Endothelial cell of umbilical vein (primary cell): ENCODE results near the gene CFHR2. TPM values are rescaled to one million over a fixed set of nuclear protein-coding genes. Genes with fewer than 3 reads are reported as not detected.

Experiments used
- BruUV-seq: library from RNA; stranded (reverse); fragments of 400-500 nt; replicated peaks from 2 replicates; lab custom pipeline; 2021; lab: Mats Ljungman, UMichigan
- CTCF ChIA-PET: fragments of 300-600, 350-600 bp; sonication (Branson Sonifier 250); formaldehyde crosslinking; loops from one replicate; lab custom pipeline; 2021; ENCODE audit warnings: antibody characterized with exemption, inconsistent platforms; lab: Charles Lee
- POLR2A ChIA-PET: fragments of 300-600, 350-600 bp; sonication (Branson Sonifier 250); formaldehyde crosslinking; loops from one replicate; lab custom pipeline; 2021; ENCODE audit warnings: antibody characterized with exemption, inconsistent platforms; lab: Charles Lee
- DNase-seq: peaks from one replicate; pipeline ENCODE4 v3.0.0-alpha.2; 2011; ENCODE audit warnings: low read depth, low spot score
- FAIRE-seq: peaks from 2 replicates; lab custom pipeline; 2011; peaks lifted over from hg19 to GRCh38; lab: Jason Lieb, UNC
- H2AFZ ChIP-seq: 2 replicates; pipeline ENCODE4 v1.6.0; 2012; ENCODE audit warnings: low read depth, low read length, control low read depth, inconsistent platforms
- H3K27ac ChIP-seq: 2 replicates; pipeline ENCODE4 v1.5.1; 2011; ENCODE audit warnings: low read depth, mild to moderate bottlenecking, control low read depth, low read length, moderate library complexity; ENCODE audit not compliant: insufficient read depth
- H3K27me3 ChIP-seq, 2 experiments: 2 replicates each; pipeline versions ENCODE4 v1.6.0 to v1.6.1; 2011; ENCODE audit warnings: low read length in 2 of 2, mixed read lengths in 1 of 2; ENCODE audit not compliant: control insufficient read depth in 2 of 2, insufficient read depth in 2 of 2
- H3K36me3 ChIP-seq, 2 experiments: 2 replicates in 1 of 2; 3 replicates in 1 of 2; pipeline ENCODE4 v1.5.1; 2011; ENCODE audit warnings: low read length in 2 of 2, mild to moderate bottlenecking in 1 of 2, moderate library complexity in 1 of 2; ENCODE audit not compliant: control insufficient read depth in 2 of 2, insufficient read depth in 2 of 2; ENCODE audit errors: extremely low read depth in 1 of 2
- H3K4me1 ChIP-seq: 3 replicates; pipeline ENCODE4 v1.5.1; 2011; ENCODE audit warnings: mild to moderate bottlenecking, low read length; ENCODE audit not compliant: control insufficient read depth, insufficient read depth; ENCODE audit errors: extremely low read depth
- H3K4me2 ChIP-seq: 2 replicates; pipeline ENCODE4 v1.6.1; 2011; ENCODE audit warnings: low read length, control low read depth, mixed read lengths; ENCODE audit not compliant: insufficient read depth
- H3K4me3 ChIP-seq, 3 experiments: fragments of 200-600 bp in 1 of 3; sonication (generic), shearing (Covaris generic) in 1 of 3; replicated peaks in 1 of 3; 2 replicates each; pipeline ENCODE4 v1.5.1; 2011 to 2016; ENCODE audit warnings: control low read depth in 3 of 3, low read length in 3 of 3, mild to moderate bottlenecking in 2 of 3, inconsistent platforms in 1 of 3, low read depth in 1 of 3, moderate library complexity in 1 of 3; ENCODE audit not compliant: insufficient read depth in 1 of 3
- H3K79me2 ChIP-seq: 2 replicates; pipeline ENCODE4 v1.6.0; 2012; ENCODE audit warnings: low read length, inconsistent platforms; ENCODE audit not compliant: control insufficient read depth, insufficient read depth
- H3K9ac ChIP-seq: replicated peaks from 2 replicates; pipeline ENCODE3; 2011; ENCODE audit warnings: low read length, control low read depth; ENCODE audit not compliant: insufficient read depth; ENCODE audit errors: extremely low read depth
- H3K9me1 ChIP-seq: replicated peaks from 3 replicates; pipeline ENCODE4 v1.6.0; 2011; ENCODE audit warnings: mild to moderate bottlenecking, low read length; ENCODE audit not compliant: control insufficient read depth, insufficient read depth; ENCODE audit errors: extremely low read depth
- H3K9me3 ChIP-seq: replicated peaks from 2 replicates; pipeline ENCODE4 v1.5.1; 2012; ENCODE audit warnings: low read length, inconsistent platforms; ENCODE audit not compliant: control insufficient read depth, insufficient read depth
- H4K20me1 ChIP-seq: replicated peaks from 2 replicates; pipeline ENCODE3; 2011; ENCODE audit warnings: mild to moderate bottlenecking, low read length; ENCODE audit not compliant: control insufficient read depth, insufficient read depth; ENCODE audit errors: extremely low read depth
- EZH2 ChIP-seq: IDR thresholded peaks from 2 replicates; pipeline ENCODE4 v1.6.1; 2012; ENCODE audit warnings: borderline replicate concordance, low read depth, mild to moderate bottlenecking, moderate library complexity, low read length, inconsistent platforms; ENCODE audit not compliant: severe bottlenecking
- FOS ChIP-seq: IDR thresholded peaks from 2 replicates; pipeline ENCODE4 v1.6.1; 2011; ENCODE audit warnings: mild to moderate bottlenecking, low read length, moderate library complexity, borderline replicate concordance; ENCODE audit not compliant: insufficient read depth
- GATA2 ChIP-seq: IDR thresholded peaks from 2 replicates; pipeline ENCODE4 v1.7.0; 2011; ENCODE audit warnings: low read depth, mild to moderate bottlenecking, moderate library complexity, mixed read lengths, low read length; ENCODE audit not compliant: insufficient read length, insufficient read depth
- JUN ChIP-seq: IDR thresholded peaks from 2 replicates; pipeline ENCODE4 v1.6.1; 2011; ENCODE audit warnings: borderline replicate concordance, low read depth; ENCODE audit not compliant: insufficient read length, insufficient read depth
- MYC ChIP-seq: IDR thresholded peaks from one replicate; pipeline ENCODE4 v1.6.1; 2011; ENCODE audit warnings: mild to moderate bottlenecking, low read depth, low read length
- POLR2A ChIP-seq: IDR thresholded peaks from 2 replicates; pipeline ENCODE4 v1.6.1; 2012; ENCODE audit warnings: low read depth, mild to moderate bottlenecking, control low read depth, low read length
- POLR2AphosphoS5 ChIP-seq: IDR thresholded peaks from 2 replicates; pipeline ENCODE4 v1.6.1; 2012; ENCODE audit warnings: low read depth, mild to moderate bottlenecking, control low read depth, low read length, moderate library complexity; ENCODE audit not compliant: insufficient read depth
- dilution Hi-C: fragments of 300-500 bp; cut with MboI; formaldehyde crosslinking; loops from one replicate; pipeline ENCODE4 v1.15.0; 2019; ENCODE audit warnings: low sequenced_read_pairs; ENCODE audit not compliant: extremely low pct_ligation_motif_present
- intact Hi-C: fragments of 100-400 bp; cut with micrococcal nuclease; formaldehyde crosslinking; loops from one replicate; pipeline ENCODE4 v1.10.0; 2022
- polyA plus RNA-seq, 4 experiments: library from polyadenylated mRNA; depleted of rRNA in 3 of 4; stranded (reverse) in 3 of 4; unstranded in 1 of 4; fragments of >200 nt; gene quantifications; 2 replicates each; pipeline versions ENCODE4 v1.2.1 to v1.2.3, GENCODE V29; 2011 to 2012; ENCODE audit warnings: missing spikeins in 1 of 4
- total RNA-seq: library from RNA; stranded (reverse); gene quantifications from 2 replicates; pipeline ENCODE4 v1.2.3, GENCODE V29; 2021
- TF ChIP-seq, protein P1 (sequence below): IDR thresholded peaks from 2 replicates; pipeline ENCODE4 v1.6.1; 2011; ENCODE audit not compliant: insufficient read depth, insufficient read length
- TF ChIP-seq, protein P2 (sequence below), 2 donors: IDR thresholded peaks; 1 replicate in 1 of 2; 2 replicates in 1 of 2; pipeline ENCODE4 v1.5.1; 2011; ENCODE audit warnings: low read length in 2 of 2, mild to moderate bottlenecking in 2 of 2, moderate library complexity in 2 of 2, control low read depth in 1 of 2, inconsistent platforms in 1 of 2, low read depth in 1 of 2; ENCODE audit not compliant: insufficient read depth in 1 of 2; ENCODE audit errors: extremely low read depth in 1 of 2

The CFHR2 gene
- total and polyA plus RNA-seq, 2 donors (not counting 3 experiments of a cell fraction or from before 2014, with no cell fraction given), result not detected

DNA sequence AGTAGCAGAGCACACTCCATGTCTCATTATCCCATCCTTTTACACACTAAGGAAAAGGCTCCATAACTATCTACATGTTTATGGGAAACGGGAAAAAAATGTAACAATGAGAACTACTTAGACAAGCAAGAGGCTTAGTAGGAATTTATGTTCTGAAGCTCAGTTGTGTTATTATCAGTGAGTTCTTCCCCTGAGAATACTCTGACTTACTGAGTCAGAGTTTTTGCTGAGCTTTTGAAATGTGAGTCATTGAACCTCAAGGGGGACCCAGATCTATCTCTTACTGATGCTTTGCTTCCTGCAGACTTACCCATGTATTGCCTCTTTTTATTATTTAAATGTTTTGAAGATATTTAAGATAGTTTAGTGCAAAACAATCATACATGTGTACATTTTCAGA lies 53.9 kb downstream of the CFHR2 start:
- H3K9me1 ChIP-seq, result no peaks in the 10 kb centered on the region
- FAIRE-seq (no peak), DNase-seq (no peak)
- H2AFZ ChIP-seq, result no peak overlapping the region
- H3K4me3 ChIP-seq, result no peak overlapping the region
- no peak overlapping the region for H3K27ac ChIP-seq
- H3K36me3 ChIP-seq, result no peaks in the 10 kb centered on the region
- POLR2A ChIA-PET, result no interaction called here
- H3K9ac ChIP-seq, result no peak overlapping the region
- no peak overlapping the region for H3K4me2 ChIP-seq
- dilution Hi-C loops (no loop called here), intact Hi-C loops (no loop called here)
- H4K20me1 ChIP-seq, result no peaks in the 10 kb centered on the region
- no TSS peak for BruUV-seq
- H3K4me1 ChIP-seq, result no peaks in the 10 kb centered on the region
- H3K9me3 ChIP-seq, result no peaks in the 10 kb centered on the region
- TF ChIP-seq POLR2AphosphoS5 (no peak), EZH2 (no peak), FOS (no peak), JUN (no peak), GATA2 (no peak)
- no peaks in the 10 kb centered on the region for H3K79me2 ChIP-seq
- CTCF ChIA-PET, result interaction anchor here (1.1 kb wide), 1 partner anchor 11 kb away, joined by 4 read pairs; no protein-coding TSS in a partner anchor
- no peaks in the 10 kb centered on the region for H3K27me3 ChIP-seq

DNA sequence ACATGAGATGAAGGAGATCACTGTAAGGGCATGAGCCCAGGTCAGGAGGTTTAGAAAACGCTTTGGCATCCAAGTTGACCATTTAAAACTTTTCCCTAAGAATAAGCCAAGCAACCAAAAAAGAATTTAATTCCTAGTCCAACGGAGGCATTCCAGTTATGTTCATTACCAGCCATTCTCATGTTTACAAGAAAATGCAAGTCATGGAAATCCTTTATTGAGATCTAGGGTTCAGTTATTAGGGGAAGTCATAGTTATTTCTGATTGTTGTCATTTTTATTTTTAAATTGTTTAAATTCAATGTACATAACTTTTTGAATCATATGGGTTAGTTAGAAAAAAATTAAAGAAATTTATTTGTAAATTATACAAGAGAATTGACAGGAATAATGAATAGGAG lies 58.3 kb downstream of the CFHR2 start:
- Histone ChIP-seq H4K20me1 (no peaks in the 10 kb centered on the region), H3K4me2 (no peak overlapping the region), H3K27me3 (no peaks in the 10 kb centered on the region), H2AFZ (no peak overlapping the region), H3K9ac (no peak overlapping the region), H3K27ac (no peak overlapping the region), H3K4me1 (no peaks in the 10 kb centered on the region), H3K9me1 (no peaks in the 10 kb centered on the region), H3K9me3 (no peaks in the 10 kb centered on the region), H3K79me2 (no peaks in the 10 kb centered on the region), H3K36me3 (no peaks in the 10 kb centered on the region), H3K4me3 (no peak overlapping the region)
- dilution Hi-C loops, result no loop called here
- FAIRE-seq, result no peak
- BruUV-seq, result no TSS peak
- TF ChIP-seq MYC (no peak), EZH2 (no peak), GATA2 (no peak), FOS (no peak), POLR2AphosphoS5 (no peak), JUN (no peak), POLR2A (no peak)
- TF ChIP-seq, protein P1, sequence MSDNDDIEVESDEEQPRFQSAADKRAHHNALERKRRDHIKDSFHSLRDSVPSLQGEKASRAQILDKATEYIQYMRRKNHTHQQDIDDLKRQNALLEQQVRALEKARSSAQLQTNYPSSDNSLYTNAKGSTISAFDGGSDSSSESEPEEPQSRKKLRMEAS, result no peak
- TF ChIP-seq, protein P2, sequence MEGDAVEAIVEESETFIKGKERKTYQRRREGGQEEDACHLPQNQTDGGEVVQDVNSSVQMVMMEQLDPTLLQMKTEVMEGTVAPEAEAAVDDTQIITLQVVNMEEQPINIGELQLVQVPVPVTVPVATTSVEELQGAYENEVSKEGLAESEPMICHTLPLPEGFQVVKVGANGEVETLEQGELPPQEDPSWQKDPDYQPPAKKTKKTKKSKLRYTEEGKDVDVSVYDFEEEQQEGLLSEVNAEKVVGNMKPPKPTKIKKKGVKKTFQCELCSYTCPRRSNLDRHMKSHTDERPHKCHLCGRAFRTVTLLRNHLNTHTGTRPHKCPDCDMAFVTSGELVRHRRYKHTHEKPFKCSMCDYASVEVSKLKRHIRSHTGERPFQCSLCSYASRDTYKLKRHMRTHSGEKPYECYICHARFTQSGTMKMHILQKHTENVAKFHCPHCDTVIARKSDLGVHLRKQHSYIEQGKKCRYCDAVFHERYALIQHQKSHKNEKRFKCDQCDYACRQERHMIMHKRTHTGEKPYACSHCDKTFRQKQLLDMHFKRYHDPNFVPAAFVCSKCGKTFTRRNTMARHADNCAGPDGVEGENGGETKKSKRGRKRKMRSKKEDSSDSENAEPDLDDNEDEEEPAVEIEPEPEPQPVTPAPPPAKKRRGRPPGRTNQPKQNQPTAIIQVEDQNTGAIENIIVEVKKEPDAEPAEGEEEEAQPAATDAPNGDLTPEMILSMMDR (IDR thresholded peaks at IDR 0.05; ENCODE audit: extremely low read depth in 1 of 2, insufficient read depth in 1 of 2, low read depth in 1 of 2, low read length in 2 of 2), result no peak
- intact Hi-C loops, result no loop called here
- ChIA-PET CTCF (no interaction called here), POLR2A (no interaction called here)
- DNase-seq, result no peak
